H1 (cell line): ENCODE measurements around the gene CAMP. TPM values are rescaled to one million over a fixed set of nuclear protein-coding genes. Genes with fewer than 3 reads are reported as not detected.

Source experiments
- CTCF ChIA-PET: fragments of 300-600 bp; sonication (Branson Sonifier 250); formaldehyde crosslinking; loops from one replicate; lab custom pipeline; 2021; ENCODE audit not compliant: partially characterized antibody; lab: Charles Lee
- POLR2A ChIA-PET: fragments of 300-600 bp; sonication (Branson Sonifier 250); formaldehyde crosslinking; loops from one replicate; lab custom pipeline; 2021; ENCODE audit warnings: inconsistent platforms; ENCODE audit not compliant: partially characterized antibody; lab: Charles Lee
- DNase-seq, 2 experiments: peaks; one replicate each; pipeline versions ENCODE4 v3.0.0 to v3.0.0-alpha.2; 2010 to 2022; ENCODE audit warnings: low spot score in 2 of 2, low read depth in 1 of 2, mixed read lengths in 1 of 2
- FAIRE-seq: peaks from 2 replicates; lab custom pipeline; 2011; peaks lifted over from hg19 to GRCh38; lab: Jason Lieb, UNC
- H2AFZ ChIP-seq: 2 replicates; pipeline ENCODE4 v1.8.1; 2012; ENCODE audit warnings: low read length, inconsistent platforms
- H2AK5ac ChIP-seq: 2 replicates; pipeline ENCODE4 v1.6.1; 2013; ENCODE audit warnings: low read depth, low read length
- H2BK120ac ChIP-seq: replicated peaks from 2 replicates; pipeline ENCODE3; 2013; ENCODE audit warnings: low read depth, low read length, inconsistent platforms
- H2BK12ac ChIP-seq: 2 replicates; pipeline ENCODE4 v1.6.1; 2013; ENCODE audit warnings: low read depth, low read length
- H2BK15ac ChIP-seq: 2 replicates; pipeline ENCODE4 v1.6.1; 2013; ENCODE audit warnings: low read length
- H2BK20ac ChIP-seq: 2 replicates; pipeline ENCODE4 v1.6.1; 2013; ENCODE audit warnings: low read length
- H2BK5ac ChIP-seq: 2 replicates; pipeline ENCODE4 v1.6.1; 2013; ENCODE audit warnings: low read depth, low read length
- H3K14ac ChIP-seq: 2 replicates; pipeline ENCODE4 v1.6.1; 2013; ENCODE audit warnings: inconsistent platforms; ENCODE audit not compliant: insufficient read length
- H3K18ac ChIP-seq: 2 replicates; pipeline ENCODE4 v1.6.1; 2013; ENCODE audit warnings: low read length; ENCODE audit errors: extremely low read depth
- H3K23ac ChIP-seq: 2 replicates; pipeline ENCODE4 v1.6.1; 2013; ENCODE audit warnings: inconsistent platforms; ENCODE audit not compliant: insufficient read length
- H3K23me2 ChIP-seq: 2 replicates; pipeline ENCODE4 v1.6.1; 2013; ENCODE audit warnings: low read depth, low read length
- H3K27ac ChIP-seq: 2 replicates; pipeline ENCODE4 v1.6.1; 2011; ENCODE audit warnings: low read depth, low read length, inconsistent platforms
- H3K27me3 ChIP-seq, 4 experiments: replicated peaks in 1 of 4; 1 replicate in 1 of 4; 2 replicates in 3 of 4; pipeline versions ENCODE4 v1.6.1 to v1.8.1; 2011 to 2013; ENCODE audit warnings: low read length in 3 of 4, mild to moderate bottlenecking in 3 of 4, inconsistent platforms in 2 of 4, mixed read lengths in 2 of 4, moderate library complexity in 1 of 4; ENCODE audit not compliant: control insufficient read depth in 3 of 4, insufficient read depth in 3 of 4; ENCODE audit errors: extremely low read depth in 1 of 4
- H3K36me3 ChIP-seq, 4 experiments: 2 replicates each; pipeline versions ENCODE4 v1.6.1 to v1.8.1; 2011 to 2013; ENCODE audit warnings: mild to moderate bottlenecking in 4 of 4, low read length in 3 of 4, moderate library complexity in 2 of 4, control low read depth in 1 of 4, inconsistent platforms in 1 of 4; ENCODE audit not compliant: insufficient read depth in 4 of 4, control insufficient read depth in 2 of 4
- H3K4ac ChIP-seq: replicated peaks from 2 replicates; pipeline ENCODE3; 2013; ENCODE audit warnings: low read length, low read depth, mixed read lengths, inconsistent platforms; ENCODE audit not compliant: insufficient read length
- H3K4me1 ChIP-seq, 4 experiments: replicated peaks in 1 of 4; 1 replicate in 1 of 4; 2 replicates in 3 of 4; pipeline versions ENCODE4 v1.6.1 to v1.8.1; 2011 to 2013; ENCODE audit warnings: low read length in 3 of 4, inconsistent platforms in 2 of 4, mixed read lengths in 1 of 4; ENCODE audit not compliant: insufficient read depth in 4 of 4, control insufficient read depth in 3 of 4
- H3K4me2 ChIP-seq, 2 experiments: 2 replicates each; pipeline versions ENCODE4 v1.6.1 to v1.8.1; 2011 to 2013; ENCODE audit warnings: low read depth in 2 of 2, low read length in 2 of 2, control low read depth in 1 of 2, inconsistent platforms in 1 of 2, mild to moderate bottlenecking in 1 of 2; ENCODE audit not compliant: insufficient read depth in 1 of 2
- H3K4me3 ChIP-seq, 4 experiments: fragments of 200-600, 300-600 bp in 1 of 4; sonication (generic), shearing (Covaris generic), sonication (Bioruptor Twin) in 1 of 4; 2 replicates each; pipeline versions ENCODE4 v1.5.1 to v1.8.1; 2011 to 2016; ENCODE audit warnings: low read length in 4 of 4, low read depth in 3 of 4, control low read depth in 2 of 4, inconsistent platforms in 2 of 4, mild to moderate bottlenecking in 2 of 4, mixed read lengths in 1 of 4, moderate library complexity in 1 of 4; ENCODE audit not compliant: insufficient read depth in 2 of 4; ENCODE audit errors: extremely low read depth in 1 of 4
- H3K56ac ChIP-seq: replicated peaks from 2 replicates; pipeline ENCODE3; 2013; ENCODE audit warnings: low read depth, mild to moderate bottlenecking, mixed read lengths, low read length, inconsistent platforms; ENCODE audit not compliant: insufficient read length
- H3K79me1 ChIP-seq: 2 replicates; pipeline ENCODE4 v1.6.1; 2013; ENCODE audit warnings: low read depth, low read length, control low read depth
- H3K79me2 ChIP-seq, 2 experiments: 2 replicates each; pipeline versions ENCODE4 v1.6.1 to v1.8.1; 2012 to 2013; ENCODE audit warnings: low read length in 2 of 2, mild to moderate bottlenecking in 2 of 2, inconsistent platforms in 1 of 2; ENCODE audit not compliant: insufficient read depth in 2 of 2, control insufficient read depth in 1 of 2
- H3K9ac ChIP-seq, 4 experiments: replicated peaks in 1 of 4; 1 replicate in 1 of 4; 2 replicates in 3 of 4; pipeline versions ENCODE4 v1.6.1 to v1.8.1; 2011 to 2013; ENCODE audit warnings: low read depth in 3 of 4, low read length in 3 of 4, control low read depth in 2 of 4, mild to moderate bottlenecking in 2 of 4, moderate library complexity in 2 of 4, inconsistent platforms in 1 of 4; ENCODE audit errors: extremely low read depth in 1 of 4
- H3K9me3 ChIP-seq, 2 experiments: 2 replicates each; pipeline versions ENCODE4 v1.6.1 to v1.8.1; 2012 to 2013; ENCODE audit warnings: mild to moderate bottlenecking in 2 of 2, moderate library complexity in 2 of 2, control low read depth in 1 of 2, inconsistent platforms in 1 of 2, low read depth in 1 of 2, low read length in 1 of 2, mixed read lengths in 1 of 2; ENCODE audit not compliant: insufficient read depth in 2 of 2
- H4K20me1 ChIP-seq, 2 experiments: replicated peaks in 1 of 2; 2 replicates each; pipeline versions ENCODE3 to v1.8.1; 2011 to 2013; ENCODE audit warnings: inconsistent platforms in 2 of 2, low read length in 2 of 2, mild to moderate bottlenecking in 1 of 2; ENCODE audit not compliant: insufficient read depth in 2 of 2, control insufficient read depth in 1 of 2
- H4K5ac ChIP-seq: 2 replicates; pipeline ENCODE4 v1.6.1; 2013; ENCODE audit warnings: low read length, low read depth, mixed read lengths, inconsistent platforms; ENCODE audit not compliant: insufficient read length
- H4K8ac ChIP-seq: 2 replicates; pipeline ENCODE4 v1.8.0; 2013; ENCODE audit warnings: mild to moderate bottlenecking, moderate library complexity, low read length, inconsistent platforms; ENCODE audit not compliant: insufficient read depth; ENCODE audit errors: extremely low read depth
- H4K91ac ChIP-seq: replicated peaks from 2 replicates; pipeline ENCODE3; 2013; ENCODE audit warnings: low read length, mixed read lengths, inconsistent platforms; ENCODE audit not compliant: insufficient read length
- BCL11A ChIP-seq, 2 experiments: IDR thresholded peaks; one replicate each; pipeline ENCODE4 v1.6.1; 2011; ENCODE audit warnings: low read depth in 2 of 2, low read length in 2 of 2, mild to moderate bottlenecking in 2 of 2
- CREB1 ChIP-seq: IDR thresholded peaks from 2 replicates; pipeline ENCODE4 v1.6.1; 2012; ENCODE audit warnings: inconsistent platforms
- MAFK ChIP-seq: IDR thresholded peaks from 2 replicates; pipeline ENCODE4 v1.6.1; 2012; ENCODE audit warnings: low read depth, mild to moderate bottlenecking, improper control_type of control experiment, low read length
- SIN3A ChIP-seq, 2 experiments: IDR thresholded peaks in 1 of 2; conservative IDR thresholded peaks in 1 of 2; 2 replicates each; pipeline ENCODE4 v1.6.1; 2011 to 2012; ENCODE audit warnings: low read length in 2 of 2, improper control_type of control experiment in 1 of 2, low read depth in 1 of 2, mild to moderate bottlenecking in 1 of 2
- TEAD4 ChIP-seq: IDR thresholded peaks from 2 replicates; pipeline ENCODE4 v1.6.1; 2012; ENCODE audit warnings: low read depth, low read length, inconsistent platforms, mixed read lengths
- WGBS, 2 experiments: shearing (Covaris generic) in 1 of 2; methylation state at CpG; one replicate each; pipeline versions ENCODE4 v1.1.6 to v1.1.7; 2013 to 2015; ENCODE audit warnings: low lambda C conversion rate in 2 of 2, mixed read lengths in 2 of 2, inconsistent platforms in 1 of 2, low coverage in 1 of 2, missing lambda C conversion rate in 1 of 2; ENCODE audit not compliant: insufficient replicate concordance in 2 of 2, insufficient coverage in 1 of 2, insufficient read length in 1 of 2; ENCODE audit errors: extremely low coverage in 1 of 2, missing lambda C conversion rate in 1 of 2; 5-methylcytosine and 5-hydroxymethylcytosine counted together
- polyA plus RNA-seq, 7 experiments: library from polyadenylated mRNA; depleted of rRNA in 3 of 7; stranded (reverse) in 5 of 7; unstranded in 2 of 7; fragments of >200 nt in 5 of 7; fragments of 200-250 nt in 2 of 7; gene quantifications; 1 replicate in 5 of 7; 2 replicates in 1 of 7; 4 replicates in 1 of 7; pipeline versions ENCODE4 v1.2.1 to v1.2.3, GENCODE V29; 2011 to 2013; ENCODE audit warnings: missing spikeins in 2 of 7, mixed read lengths in 2 of 7
- total RNA-seq: library from RNA; stranded (reverse); fragmentation: NEBNext Ultra II Directional; extraction: Animal tissue kit (Norgen Biotek cat#: 25700); gene quantifications from 2 replicates; pipeline ENCODE4 v1.2.1, GENCODE V29; 2021

The CAMP gene
- total and polyA plus RNA-seq, 2 of the 8 experiments (the other 6 are each of a cell fraction or from before 2014, with no cell fraction given): not detected

DNA sequence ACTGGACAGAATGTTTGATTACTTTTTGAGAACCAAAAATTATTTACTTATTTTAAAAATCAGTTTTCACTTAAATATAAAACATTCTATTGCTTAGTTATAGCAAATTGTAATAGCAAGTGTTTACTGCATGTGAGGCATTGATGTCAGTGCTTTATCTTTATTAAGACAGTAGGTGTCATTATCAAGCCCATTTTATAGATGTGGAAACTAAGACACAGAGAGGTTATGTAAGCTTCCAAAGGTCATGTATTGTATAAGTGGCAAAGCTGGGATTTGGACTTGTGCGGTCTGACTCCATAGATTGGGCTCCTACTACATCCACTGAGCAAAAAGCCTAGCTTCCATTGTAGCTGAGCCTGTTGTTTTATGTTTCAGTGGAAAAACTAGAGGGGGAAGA lies 35.2 kb downstream of the CAMP start:
- H3K4me3 ChIP-seq: no peak overlapping the region
- no peak overlapping the region for H3K56ac ChIP-seq
- no peak overlapping the region for H2AFZ ChIP-seq
- H3K4me1 ChIP-seq: no peaks in the 10 kb centered on the region
- H4K8ac ChIP-seq: no peak overlapping the region
- H3K79me2 ChIP-seq: peaks cover 6 to 88% of the 10 kb centered on the region in 2 experiments
- no peak overlapping the region for H2BK12ac ChIP-seq
- no peak overlapping the region for H3K14ac ChIP-seq
- H3K27ac ChIP-seq: no peak overlapping the region
- no peak overlapping the region for H2BK120ac ChIP-seq
- H4K5ac ChIP-seq: no peak overlapping the region
- no peak for FAIRE-seq
- no peak overlapping the region for H3K4ac ChIP-seq
- H2AK5ac ChIP-seq: no peak overlapping the region
- no peaks in the 10 kb centered on the region; a peak in 1 of 4 replicates for H3K9me3 ChIP-seq
- H3K79me1 ChIP-seq: peaks cover 7% of the 10 kb centered on the region; the same call in 1 of the 2 replicates
- ChIA-PET CTCF (interaction anchor here (1.0 to 2.5 kb wide), 3 partner anchors 12 to 64 kb away, joined by 3 to 10 read pairs (median 4); no protein-coding TSS in a partner anchor), POLR2A (interaction anchor here (1.3 to 2.4 kb wide), 3 partner anchors 8 to 17 kb away, joined by 5 to 12 read pairs (median 11); partner anchors contain the start of gene ZNF589)
- H3K23ac ChIP-seq: no peak overlapping the region
- H3K23me2 ChIP-seq: no peaks in the 10 kb centered on the region
- H3K36me3 ChIP-seq: peaks cover 16 to 83% (median 44%) of the 10 kb centered on the region in 4 experiments
- H3K9ac ChIP-seq: no peak overlapping the region
- H3K4me2 ChIP-seq: no peak overlapping the region
- no peak for DNase-seq
- TF ChIP-seq CREB1: no peak
- no peak for TF ChIP-seq SIN3A (conservative IDR thresholded peaks at IDR 0.05 in 1 of 2, IDR thresholded peaks at IDR 0.05 in 1 of 2; ENCODE audit: low read depth in 1 of 2, low read length in 2 of 2)
- TF ChIP-seq TEAD4: no peak
- TF ChIP-seq MAFK: no peak
- TF ChIP-seq BCL11A (IDR thresholded peaks at IDR 0.05; ENCODE audit: low read depth in 2 of 2, low read length in 2 of 2): no peak
- H4K20me1 ChIP-seq: peaks cover 15 to 24% of the 10 kb centered on the region in 2 experiments
- H4K91ac ChIP-seq: no peak overlapping the region
- no peak overlapping the region for H2BK20ac ChIP-seq
- H2BK15ac ChIP-seq: no peak overlapping the region
- H3K27me3 ChIP-seq: no peaks in the 10 kb centered on the region
- no peak overlapping the region for H2BK5ac ChIP-seq
- no peak overlapping the region for H3K18ac ChIP-seq
- 96% methylated on average over 1 of the region's 1 CpG; no CpG with 5 or more reads in 1 of the 2 experiments for WGBS, 2 experiments
